Panc1 (cell line): ENCODE data around the gene C2orf69. TPM values are rescaled to one million over a fixed set of nuclear protein-coding genes. Genes with fewer than 3 reads are reported as not detected.

Experiments
- ATAC-seq: fragments of 200-7000 bp; cut with Tn5 transposase; 2 replicates; pipeline ENCODE4 v1.9.1; 2020; ENCODE audit warnings: mild to moderate bottlenecking, moderate library complexity
- BruUV-seq: library from RNA; stranded (reverse); fragments of 400-500 nt; replicated peaks from 2 replicates; lab custom pipeline; 2021; lab: Mats Ljungman, UMichigan
- CTCF ChIA-PET: fragments of 300-600 bp; sonication (Branson Sonifier 250); formaldehyde crosslinking; loops from one replicate; lab custom pipeline; 2022; ENCODE audit warnings: antibody characterized with exemption; lab: Charles Lee
- POLR2A ChIA-PET: fragments of 300-600 bp; sonication (Branson Sonifier 250); formaldehyde crosslinking; loops from one replicate; lab custom pipeline; 2022; ENCODE audit warnings: antibody characterized with exemption; lab: Charles Lee
- DNase-seq: peaks from one replicate; pipeline ENCODE4 v3.0.0-alpha.2; 2010; ENCODE audit warnings: low read depth, low spot score
- H3K27ac ChIP-seq: 2 replicates; pipeline ENCODE4 v1.5.1; 2011; ENCODE audit warnings: mild to moderate bottlenecking, low read length, inconsistent platforms
- H3K27me3 ChIP-seq: fragments of 200-500 bp; sonication (Bioruptor generic); 2 replicates; pipeline ENCODE4 v1.6.0; 2014; ENCODE audit warnings: low read length, inconsistent platforms; ENCODE audit not compliant: control insufficient read depth, insufficient read depth
- H3K36me3 ChIP-seq: fragments of 200-500 bp; sonication (Bioruptor generic); 2 replicates; pipeline ENCODE4 v1.5.1; 2014; ENCODE audit warnings: inconsistent platforms, mild to moderate bottlenecking, low read length, moderate library complexity; ENCODE audit not compliant: control insufficient read depth, insufficient read depth
- H3K4me1 ChIP-seq: 2 replicates; pipeline ENCODE4 v1.5.1; 2011; ENCODE audit warnings: inconsistent platforms, mild to moderate bottlenecking, low read length, moderate library complexity; ENCODE audit not compliant: control insufficient read depth, insufficient read depth
- H3K4me3 ChIP-seq, 2 experiments: 2 replicates each; pipeline ENCODE4 v1.5.1; 2011 to 2012; ENCODE audit warnings: low read depth in 2 of 2, low read length in 2 of 2, mild to moderate bottlenecking in 2 of 2, inconsistent platforms in 1 of 2, moderate library complexity in 1 of 2
- H3K9me3 ChIP-seq: fragments of 200-500 bp; sonication (Bioruptor generic); 2 replicates; pipeline ENCODE4 v1.5.1; 2014; ENCODE audit warnings: low read depth, mild to moderate bottlenecking, inconsistent platforms, low read length, moderate library complexity; ENCODE audit not compliant: control insufficient read depth, insufficient read depth
- CTCF ChIP-seq: fragments of 450-650 bp; IDR thresholded peaks from 2 replicates; pipeline ENCODE4 v1.5.1; 2017; ENCODE audit warnings: mild to moderate bottlenecking
- POLR2AphosphoS5 ChIP-seq: IDR thresholded peaks from 2 replicates; pipeline ENCODE4 v1.6.1; 2012; ENCODE audit warnings: mild to moderate bottlenecking, low read depth, low read length, moderate library complexity
- REST ChIP-seq, 2 experiments: IDR thresholded peaks; 2 replicates each; pipeline ENCODE4 v1.6.1; 2011 to 2012; ENCODE audit warnings: low read depth in 2 of 2, control low read depth in 1 of 2, low read length in 1 of 2, mild to moderate bottlenecking in 1 of 2, moderate library complexity in 1 of 2; ENCODE audit not compliant: insufficient read depth in 1 of 2
- SIN3A ChIP-seq: IDR thresholded peaks from 2 replicates; pipeline ENCODE4 v1.6.1; 2012; ENCODE audit warnings: low read depth, mild to moderate bottlenecking, low read length, moderate library complexity, borderline replicate concordance; ENCODE audit not compliant: insufficient read depth
- TCF7L2 ChIP-seq: IDR thresholded peaks from 2 replicates; pipeline ENCODE4 v1.6.1; 2011; ENCODE audit warnings: mild to moderate bottlenecking, low read depth, low read length, inconsistent platforms
- in situ Hi-C: cut with HindIII; loops from 2 replicates; pipeline ENCODE4 v1.10.0; 2016; ENCODE audit warnings: low sequenced_read_pairs, low pct_unique_long_range_greater_than_20kb
- intact Hi-C: fragments of 100-400 bp; cut with micrococcal nuclease; formaldehyde crosslinking; loops from one replicate; pipeline ENCODE4 v1.10.0; 2022; ENCODE audit not compliant: unreplicated experiment
- total RNA-seq: library from RNA; stranded (reverse); gene quantifications from one replicate; pipeline ENCODE4 v1.2.1, GENCODE V29; 2021; ENCODE audit not compliant: unreplicated experiment

C2orf69 gene
- total RNA-seq, 1 experiment from 2014 or later: 21.8 TPM

DNA sequence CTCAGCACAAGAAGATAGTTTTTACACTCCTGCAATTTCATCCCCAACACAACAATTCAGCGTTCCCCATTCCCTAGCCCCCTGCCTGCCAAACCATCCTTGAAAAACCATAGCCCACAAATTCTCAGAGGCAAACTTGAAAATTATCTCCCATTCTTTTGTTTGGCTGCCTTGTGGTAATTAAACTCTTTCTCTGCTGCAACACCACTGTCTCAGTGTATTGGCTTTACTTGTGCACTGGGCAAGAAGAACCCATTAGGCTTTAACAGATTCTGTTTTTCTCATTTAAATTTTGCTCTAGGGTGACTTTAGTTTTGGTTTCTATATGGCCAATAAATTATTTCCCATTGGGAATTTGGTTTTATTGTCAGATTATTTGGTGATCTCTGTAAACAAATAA lies 36.9 kb upstream of the C2orf69 start:
- in situ Hi-C loops: no loop called here
- no peak for ATAC-seq

GRCh38 chr2:199875400-199875799 lies 35.7 kb upstream of the C2orf69 start:
- in situ Hi-C loops (no loop called here), intact Hi-C loops (no loop called here)
- ATAC-seq (no peak), DNase-seq (no peak)
- BruUV-seq: no TSS peak
- no peaks in the 10 kb centered on the region for H3K27me3 ChIP-seq
- no peak overlapping the region for H3K27ac ChIP-seq
- no peaks in the 10 kb centered on the region for H3K36me3 ChIP-seq
- H3K4me3 ChIP-seq: no peak overlapping the region
- peaks cover 5% of the 10 kb centered on the region; the same call in 1 of the 2 replicates for H3K9me3 ChIP-seq
- H3K4me1 ChIP-seq: no peaks in the 10 kb centered on the region
- TF ChIP-seq POLR2AphosphoS5 (no peak), SIN3A (no peak), CTCF (no peak), TCF7L2 (no peak), REST (IDR thresholded peaks at IDR 0.05; ENCODE audit: insufficient read depth in 1 of 2, low read depth in 2 of 2, low read length in 1 of 2) (no peak)
- ChIA-PET POLR2A (no interaction called here), CTCF (no interaction called here)

More for the DNA sequence above, 36.9 kb upstream of the C2orf69 start:
- Histone ChIP-seq H3K4me1 (no peaks in the 10 kb centered on the region), H3K27ac (no peak overlapping the region), H3K27me3 (no peaks in the 10 kb centered on the region; the same call in 1 of the 2 replicates), H3K9me3 (peaks cover 5% of the 10 kb centered on the region; the same call in 1 of the 2 replicates), H3K36me3 (no peaks in the 10 kb centered on the region), H3K4me3 (no peak overlapping the region)
- ChIA-PET POLR2A (no interaction called here), CTCF (no interaction called here)
- intact Hi-C loops: no loop called here
- TF ChIP-seq REST (IDR thresholded peaks at IDR 0.05; ENCODE audit: insufficient read depth in 1 of 2, low read depth in 2 of 2, low read length in 1 of 2): no peak
- TF ChIP-seq CTCF: no peak
- no peak for TF ChIP-seq SIN3A
- TF ChIP-seq TCF7L2: no peak
- TF ChIP-seq POLR2AphosphoS5: no peak
- no TSS peak for BruUV-seq
- DNase-seq: no peak
